ENCODE results near the gene PPP2R3B.

PPP2R3B gene

GRCh38 chrX:292900-293897 lies 93.5 kb downstream of the PPP2R3B start:
- no peak for DNase-seq

DNA sequence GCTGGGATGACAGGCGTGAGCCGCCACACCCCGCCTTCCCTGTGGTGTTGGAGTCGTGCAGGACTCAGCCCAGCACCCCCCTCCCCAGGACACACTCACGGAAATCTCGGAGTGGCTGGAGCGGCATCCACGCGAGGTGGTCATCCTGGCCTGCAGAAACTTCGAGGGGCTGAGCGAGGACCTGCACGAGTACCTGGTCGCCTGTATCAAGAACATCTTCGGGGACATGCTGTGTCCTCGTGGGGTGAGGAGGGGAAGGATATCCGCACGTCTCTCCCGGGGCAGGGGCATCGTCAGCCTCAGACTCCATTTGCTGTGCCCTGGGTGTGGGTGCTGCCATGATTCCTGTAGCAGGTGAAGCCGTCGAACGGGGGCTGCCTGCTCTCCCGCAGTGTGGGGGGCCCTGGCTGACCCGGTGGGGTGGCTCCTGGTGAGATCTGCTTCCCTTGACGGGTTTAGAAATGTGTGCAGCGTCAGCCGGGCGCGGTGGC lies 95.3 kb downstream of the PPP2R3B start:
- no peak for DNase-seq

DNA sequence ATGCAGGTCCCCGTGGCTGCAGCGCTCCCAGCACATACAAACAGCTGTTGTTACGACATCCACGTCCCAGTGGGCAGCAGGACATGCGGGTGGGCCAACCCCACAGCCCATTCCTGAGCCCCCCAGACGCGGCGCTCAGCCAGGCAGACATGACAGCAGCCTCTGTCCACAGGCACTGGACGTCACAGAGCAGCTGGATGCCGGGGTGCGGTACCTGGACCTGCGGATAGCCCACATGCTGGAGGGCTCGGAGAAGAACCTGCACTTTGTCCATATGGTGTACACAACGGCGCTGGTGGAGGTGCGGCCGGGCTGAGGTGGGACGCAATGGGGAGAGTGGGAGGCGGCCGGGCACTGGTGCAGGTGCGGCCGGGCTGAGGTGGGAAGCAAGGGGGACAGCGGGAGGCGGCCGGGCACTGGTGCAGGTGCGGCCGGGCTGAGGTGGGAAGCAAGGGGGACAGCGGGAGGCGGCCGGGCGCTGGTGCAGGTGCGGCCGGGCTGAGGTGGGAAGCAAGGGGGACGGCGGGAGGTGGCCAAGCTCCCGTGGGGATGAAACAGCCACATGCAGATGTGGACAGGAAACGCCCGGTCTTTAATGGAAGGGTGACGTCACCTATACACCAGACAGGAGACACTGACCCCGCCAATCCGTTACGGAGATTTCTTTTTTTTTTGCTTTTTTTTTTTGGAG lies 96.1 kb downstream of the PPP2R3B start:
- DNase-seq: no peak

- no peak for DNase-seq
Observed at GRCh38 chrX:288561-288991, 98.1 kb downstream of the PPP2R3B start.

DNA sequence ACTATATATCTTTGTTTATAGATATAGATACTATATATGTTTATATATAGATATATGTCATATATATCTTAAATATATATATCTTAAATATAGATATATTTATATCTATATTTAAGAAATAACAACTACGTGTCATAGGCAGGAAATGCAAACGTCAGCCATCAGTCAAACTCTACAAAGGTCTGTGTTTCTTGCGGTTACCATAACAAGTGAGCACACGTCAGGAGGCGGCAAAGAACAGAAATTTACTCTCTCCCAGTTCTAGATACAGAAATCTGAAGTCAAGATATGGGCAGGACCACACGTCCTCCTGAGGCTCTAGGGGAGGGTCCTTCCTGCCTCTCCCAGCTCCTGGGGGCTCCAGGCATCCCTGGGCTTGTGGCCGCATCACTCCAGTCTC lies 99.0 kb downstream of the PPP2R3B start:
- DNase-seq: no peak

- no peak for DNase-seq
Observed at GRCh38 chrX:285076-285677, 101.5 kb downstream of the PPP2R3B start.
